Calu3 (cell line): Measurements from ENCODE around the gene MAS1L. TPM values are rescaled to one million over a fixed set of nuclear protein-coding genes. Genes with fewer than 3 reads are reported as not detected.

Source experiments
- BruUV-seq: library from RNA; stranded (reverse); fragments of 400-500 nt; replicated peaks from 2 replicates; lab custom pipeline; 2021; lab: Mats Ljungman, UMichigan
- CTCF ChIA-PET: fragments of 300-600 bp; sonication (Branson Sonifier 250); formaldehyde crosslinking; loops from one replicate; lab custom pipeline; 2022; ENCODE audit warnings: antibody characterized with exemption; lab: Charles Lee
- DNase-seq: peaks from one replicate; pipeline ENCODE4 v3.0.0; 2022
- H3K27ac Mint-ChIP-seq: one replicate; pipeline ENCODE4 v1.8.0; 2022; ENCODE audit warnings: mixed read lengths; ENCODE audit not compliant: unreplicated experiment
- H3K27me3 Mint-ChIP-seq: one replicate; pipeline ENCODE4 v1.8.0; 2022; ENCODE audit warnings: mixed read lengths; ENCODE audit not compliant: unreplicated experiment
- H3K36me3 Mint-ChIP-seq: one replicate; pipeline ENCODE4 v1.8.0; 2022; ENCODE audit warnings: mild to moderate bottlenecking, moderate library complexity, mixed read lengths; ENCODE audit not compliant: insufficient read depth, unreplicated experiment
- H3K4me1 Mint-ChIP-seq: one replicate; pipeline ENCODE4 v1.8.0; 2022; ENCODE audit warnings: mild to moderate bottlenecking, low read depth, mixed read lengths; ENCODE audit not compliant: unreplicated experiment
- H3K4me3 Mint-ChIP-seq: one replicate; pipeline ENCODE4 v1.8.0; 2022; ENCODE audit warnings: mild to moderate bottlenecking, low read depth, moderate library complexity, mixed read lengths; ENCODE audit not compliant: unreplicated experiment
- H3K9me3 Mint-ChIP-seq: one replicate; pipeline ENCODE4 v1.8.0; 2022; ENCODE audit warnings: low read depth, mixed read lengths; ENCODE audit not compliant: unreplicated experiment
- CTCF ChIP-seq: fragments of 200-600 bp; IDR thresholded peaks from one replicate; pipeline ENCODE4 v1.8.0; 2022; ENCODE audit warnings: antibody characterized with exemption; ENCODE audit not compliant: unreplicated experiment
- intact Hi-C: fragments of 100-400 bp; cut with micrococcal nuclease; formaldehyde crosslinking; loops from one replicate; pipeline ENCODE4 v1.10.0; 2022; ENCODE audit not compliant: unreplicated experiment
- total RNA-seq: library from RNA; stranded (reverse); gene quantifications from 2 replicates; pipeline ENCODE4 v1.2.3, GENCODE V29; 2022

Gene MAS1L
- total RNA-seq, 1 experiment from 2014 or later = not detected

- TF ChIP-seq CTCF = no peak
- H3K4me3 Mint-ChIP-seq = no peak overlapping the region
- H3K9me3 Mint-ChIP-seq = peaks cover 3% of the 10 kb centered on the region
- intact Hi-C loops = no loop called here
- no peaks in the 10 kb centered on the region for H3K27me3 Mint-ChIP-seq
- H3K27ac Mint-ChIP-seq = no peak overlapping the region
- peaks cover 10% of the 10 kb centered on the region for H3K4me1 Mint-ChIP-seq
- BruUV-seq = no TSS peak
- CTCF ChIA-PET = no interaction called here
- H3K36me3 Mint-ChIP-seq = no peaks in the 10 kb centered on the region
- no peak for DNase-seq
Measured at GRCh38 chr6:29506446-29507067, 18.8 kb upstream of the MAS1L start.

DNA sequence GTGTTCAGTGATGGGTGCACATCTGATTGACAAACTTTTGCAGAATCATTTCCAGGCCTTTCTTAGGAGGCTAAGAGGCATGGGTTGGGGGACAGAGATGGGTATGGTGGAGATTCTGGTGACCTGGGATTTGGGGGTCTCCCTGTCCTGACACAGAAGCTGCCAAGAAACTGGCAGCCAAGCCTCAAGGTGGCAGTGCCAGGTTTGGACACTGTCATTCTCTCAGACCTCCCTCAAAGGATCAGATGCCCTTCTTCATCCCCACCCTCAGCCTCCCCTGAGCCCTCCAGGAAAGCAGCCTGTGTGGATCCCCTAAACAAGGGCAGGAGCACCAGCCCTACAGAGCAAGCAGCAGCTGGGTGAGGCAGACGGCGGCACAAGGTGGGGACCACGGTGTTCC is 18.1 kb upstream of the MAS1L start:
- Mint-ChIP-seq H3K36me3 (no peaks in the 10 kb centered on the region), H3K9me3 (peaks cover 3% of the 10 kb centered on the region), H3K27ac (no peak overlapping the region), H3K27me3 (no peaks in the 10 kb centered on the region), H3K4me1 (peaks cover 10% of the 10 kb centered on the region), H3K4me3 (no peak overlapping the region)
- no TSS peak for BruUV-seq
- CTCF ChIA-PET = no interaction called here
- DNase-seq = no peak
- no peak for TF ChIP-seq CTCF
- intact Hi-C loops = no loop called here

DNA sequence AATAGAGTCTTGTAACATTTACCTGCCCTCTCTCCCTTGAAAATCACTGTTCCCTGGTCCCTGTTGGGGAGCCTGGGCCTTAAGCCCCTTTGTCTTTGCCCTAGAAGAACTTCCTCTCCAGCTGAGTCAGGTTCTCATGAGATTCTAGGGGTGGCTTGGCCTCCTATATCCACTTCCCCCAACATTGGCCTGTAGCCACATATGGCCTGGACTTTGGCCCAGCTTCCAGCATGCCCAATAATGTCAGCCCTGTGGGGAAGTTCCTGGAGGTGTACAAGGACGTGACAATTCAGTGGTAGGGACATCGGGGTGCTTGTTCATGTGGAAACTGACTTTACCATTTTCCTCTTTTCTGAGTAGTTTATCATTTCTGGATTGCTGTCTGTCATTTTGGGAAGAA is 17.2 kb upstream of the MAS1L start:
- no peaks in the 10 kb centered on the region for H3K36me3 Mint-ChIP-seq
- intact Hi-C loops = no loop called here
- DNase-seq = peak; percentile 24
- no peaks in the 10 kb centered on the region for H3K27me3 Mint-ChIP-seq
- H3K9me3 Mint-ChIP-seq = peaks cover 3% of the 10 kb centered on the region
- H3K4me1 Mint-ChIP-seq = peaks cover 10% of the 10 kb centered on the region
- H3K4me3 Mint-ChIP-seq = no peak overlapping the region
- no peak overlapping the region for H3K27ac Mint-ChIP-seq
- no TSS peak for BruUV-seq
- TF ChIP-seq CTCF = no peak
- CTCF ChIA-PET = no interaction called here

DNA sequence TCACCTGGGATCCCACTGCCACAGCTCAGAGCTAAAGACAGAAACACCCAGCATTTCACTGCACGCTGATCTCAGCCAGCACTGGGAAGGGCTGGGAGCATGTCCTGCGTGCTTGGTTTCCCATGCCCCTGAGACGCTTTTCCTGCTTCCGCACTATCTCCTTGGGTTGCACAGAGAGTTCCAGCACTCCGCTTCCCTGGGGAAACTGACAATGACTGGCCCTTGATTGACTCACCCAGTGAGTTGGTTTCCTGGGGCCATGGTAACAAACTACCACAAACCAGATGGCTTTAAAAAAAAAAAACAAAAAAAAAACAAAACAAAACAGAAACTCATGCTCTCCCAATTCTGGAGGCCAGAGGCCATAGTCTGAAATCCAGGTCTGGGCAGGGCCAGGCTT is 14.8 kb upstream of the MAS1L start:
- no peak overlapping the region for H3K4me3 Mint-ChIP-seq
- TF ChIP-seq CTCF = no peak
- no peaks in the 10 kb centered on the region for H3K27me3 Mint-ChIP-seq
- BruUV-seq = no TSS peak
- DNase-seq = no peak
- peak overlapping the region; percentile 36 for H3K27ac Mint-ChIP-seq
- no peaks in the 10 kb centered on the region for H3K36me3 Mint-ChIP-seq
- H3K4me1 Mint-ChIP-seq = peaks cover 10% of the 10 kb centered on the region
- peaks cover 3% of the 10 kb centered on the region for H3K9me3 Mint-ChIP-seq
- intact Hi-C loops = no loop called here
- CTCF ChIA-PET = interaction anchor here (1.3 kb wide), 1 partner anchor 92 kb away, joined by 7 read pairs; no protein-coding TSS in a partner anchor
